DMS 273 (cell line): Measurements from ENCODE around the gene HNF4A.
"Not testable (repeated sequence)": the region's sequence is repeated elsewhere in the genome, so short reads cannot be mapped to it uniquely, and the experiment has no call there.

Source experiments
- DNase-seq: peaks from one replicate; lab custom pipeline; 2025; ENCODE audit not compliant: unreplicated experiment; lab: John Stamatoyannopoulos, UW

Gene HNF4A

DNA sequence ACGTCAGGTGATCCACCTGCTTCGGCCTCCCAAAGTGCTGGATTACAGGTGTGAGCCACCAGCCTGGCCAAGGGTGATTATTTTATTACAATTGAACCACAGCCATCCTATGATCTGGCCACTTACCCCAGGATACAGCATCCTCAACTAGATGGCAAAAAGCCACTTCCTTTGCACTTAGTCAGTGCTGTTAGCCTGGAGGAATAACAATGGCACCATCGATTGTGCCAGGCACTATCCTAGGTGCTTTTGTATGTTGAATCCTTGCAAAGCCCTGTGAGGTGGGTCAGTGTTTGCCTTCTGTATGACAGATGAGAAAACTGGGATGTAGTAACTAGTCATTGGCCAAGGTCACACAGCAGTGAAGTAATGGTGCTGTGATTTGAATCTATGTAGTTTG is 109.0 kb downstream of the HNF4A start:
- no peak for DNase-seq

DNA sequence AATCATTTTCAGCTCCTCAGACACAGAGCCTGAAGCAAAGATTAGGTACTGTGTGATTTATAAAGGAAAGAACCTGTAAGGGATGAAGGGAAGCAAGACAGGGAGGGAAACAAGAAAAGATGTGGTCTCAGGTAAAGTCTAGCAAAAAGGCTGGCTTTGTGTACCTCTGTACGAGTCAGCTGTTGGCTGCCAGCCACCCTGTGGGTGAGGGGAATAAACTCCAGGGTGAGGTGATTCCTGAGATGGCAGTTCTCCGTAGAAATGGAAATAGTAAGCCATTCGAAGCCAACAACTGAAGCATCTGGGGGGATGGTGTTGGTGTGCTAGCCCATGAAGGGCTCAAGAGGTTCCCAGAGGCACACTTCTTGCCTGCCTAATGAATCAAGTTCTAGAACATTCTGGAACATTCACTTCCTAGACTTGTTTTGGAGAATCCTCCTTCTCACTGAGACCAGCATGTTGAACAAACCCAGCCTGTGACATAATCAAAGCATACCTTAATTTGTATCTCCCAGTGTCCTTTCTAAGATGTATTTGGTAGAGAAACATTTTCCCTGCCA is 109.6 kb downstream of the HNF4A start:
- DNase-seq: no peak

DNA sequence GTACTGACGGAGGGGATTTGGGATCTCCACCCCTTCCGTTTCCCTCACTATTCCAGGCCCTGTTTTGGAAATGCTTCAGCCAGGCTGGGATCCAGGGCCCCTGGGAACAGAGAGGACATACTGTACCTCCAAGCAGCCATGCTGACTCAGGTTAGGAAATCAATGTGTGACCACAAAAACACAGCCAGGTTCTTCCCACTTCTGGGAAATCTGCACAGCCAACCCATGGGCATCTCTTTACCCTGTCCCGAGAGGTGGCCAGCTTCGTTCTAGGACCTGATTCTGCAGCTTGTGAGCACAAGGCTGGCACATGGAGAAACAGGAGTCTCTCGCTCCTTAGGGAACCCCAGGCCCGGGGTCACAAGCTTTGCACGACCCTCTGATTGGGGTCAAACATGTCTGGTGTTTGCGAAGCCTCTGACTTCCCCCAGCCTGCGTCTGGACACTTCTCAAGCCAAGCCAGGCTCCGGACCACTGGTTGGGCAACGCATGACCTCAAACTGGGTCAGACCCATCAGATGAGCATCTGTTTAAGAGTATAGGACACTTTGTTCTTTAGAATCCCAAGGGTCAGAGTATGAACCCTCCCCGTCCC is 111.9 kb downstream of the HNF4A start:
- peak; percentile 15 for DNase-seq

DNA sequence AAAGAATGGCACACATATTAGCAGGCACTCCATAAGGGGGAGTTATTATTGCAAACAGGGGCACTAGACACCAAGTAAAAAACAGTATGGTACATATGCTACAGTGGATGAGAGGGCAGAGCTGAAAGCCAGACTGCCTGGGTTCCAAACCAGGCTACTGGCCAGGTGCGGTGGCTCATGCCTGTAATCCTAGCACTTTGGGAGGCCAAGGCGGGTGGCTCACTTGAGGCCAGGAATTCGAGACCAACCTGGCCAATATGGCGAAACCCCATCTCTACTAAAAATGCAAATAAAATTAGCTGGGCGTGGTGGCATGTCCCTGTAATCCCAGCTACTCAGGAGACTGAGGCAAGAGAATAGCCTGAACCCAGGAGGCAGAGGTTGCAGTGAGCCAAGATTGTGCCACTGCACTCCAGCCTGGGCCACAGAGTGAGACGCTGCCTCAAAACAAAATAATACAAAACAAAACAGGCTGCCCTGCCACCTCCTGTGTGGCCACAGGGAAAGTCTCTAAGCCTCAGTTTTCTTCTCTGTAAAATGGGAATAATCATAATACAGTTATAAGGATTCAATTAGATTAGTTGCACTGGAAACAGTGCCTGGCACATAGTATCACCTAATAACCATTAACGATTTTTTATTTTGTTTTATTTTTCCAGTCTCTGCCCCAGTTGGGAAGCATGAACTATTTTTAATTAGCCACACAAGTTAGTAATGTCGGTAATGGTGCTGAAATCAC is 112.7 kb downstream of the HNF4A start:
- no peak for DNase-seq

DNA sequence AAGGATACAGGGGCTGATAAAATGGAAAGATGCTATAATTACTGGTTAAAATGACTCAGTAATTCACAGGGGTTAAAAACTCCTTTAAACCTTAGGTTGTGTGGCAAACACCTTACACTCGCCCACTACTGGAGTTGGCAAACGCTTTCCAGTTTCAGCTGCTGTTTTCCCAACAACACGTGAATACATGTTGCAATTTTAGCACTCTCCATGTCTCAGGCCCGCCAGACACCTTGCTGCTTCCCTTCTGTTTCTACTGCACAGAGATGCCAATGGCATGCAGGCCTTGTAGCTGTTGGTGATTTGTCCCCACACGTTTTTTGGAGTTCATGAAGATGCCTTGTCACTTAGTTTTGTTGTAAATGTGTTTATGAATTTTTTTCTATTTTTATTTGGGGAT is 114.8 kb downstream of the HNF4A start:
- no peak for DNase-seq

DNA sequence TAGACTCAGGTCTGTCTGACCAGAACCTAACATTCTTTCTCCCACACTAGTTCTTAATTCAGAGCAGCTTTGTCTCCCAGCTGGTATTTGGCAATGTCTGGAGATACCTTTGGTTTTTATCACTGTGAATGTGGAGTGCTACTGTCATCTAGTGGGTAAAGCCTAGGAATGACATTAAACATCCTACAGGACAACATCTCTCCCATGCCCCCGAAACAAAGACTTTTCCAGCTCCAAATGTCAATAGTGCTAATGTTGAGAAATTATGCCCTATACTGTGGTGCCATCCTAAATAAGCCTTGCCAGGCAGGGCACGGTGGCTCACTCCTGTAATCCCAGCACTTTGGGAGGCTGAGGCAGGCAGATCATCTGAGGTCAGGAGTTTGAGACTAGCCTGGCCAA is 116.0 kb downstream of the HNF4A start:
- DNase-seq: peak; percentile 45

DNA sequence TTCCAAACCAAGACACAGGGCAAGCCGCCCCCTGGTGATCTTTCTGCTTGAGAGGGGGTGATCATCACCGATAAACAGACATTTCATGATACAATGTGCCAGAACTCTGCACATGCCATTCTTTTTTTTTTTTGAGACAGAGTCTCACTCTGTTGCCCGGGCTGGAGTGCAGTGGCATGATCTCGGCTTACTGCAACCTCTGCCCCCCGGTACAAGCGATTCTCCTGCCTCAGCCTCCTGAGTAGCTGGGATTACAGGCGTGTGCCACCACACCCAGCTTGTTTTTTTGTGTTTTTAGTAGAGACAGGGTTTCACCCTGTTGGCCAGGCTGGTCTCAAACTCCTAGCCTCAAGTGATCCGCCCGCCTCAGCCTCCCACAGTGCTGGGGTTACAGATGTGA is 116.8 kb downstream of the HNF4A start:
- not testable (repeated sequence) for DNase-seq

DNA sequence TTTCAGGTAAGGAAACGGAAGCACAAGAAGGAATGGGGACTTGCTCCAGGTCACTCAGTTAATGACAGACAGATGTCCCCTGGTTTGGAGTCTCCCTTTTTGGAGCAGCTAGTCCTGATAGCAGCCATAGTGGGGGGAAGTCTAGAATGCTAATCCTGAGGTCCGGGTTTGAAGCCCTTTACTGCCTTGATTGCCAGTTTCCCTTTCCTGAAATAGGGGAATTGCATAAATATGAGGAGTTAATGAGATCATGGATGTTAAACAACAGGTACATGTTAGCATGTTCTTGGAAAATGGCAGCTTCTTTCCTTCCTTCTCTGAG is 119.8 kb downstream of the HNF4A start:
- DNase-seq: no peak

DNA sequence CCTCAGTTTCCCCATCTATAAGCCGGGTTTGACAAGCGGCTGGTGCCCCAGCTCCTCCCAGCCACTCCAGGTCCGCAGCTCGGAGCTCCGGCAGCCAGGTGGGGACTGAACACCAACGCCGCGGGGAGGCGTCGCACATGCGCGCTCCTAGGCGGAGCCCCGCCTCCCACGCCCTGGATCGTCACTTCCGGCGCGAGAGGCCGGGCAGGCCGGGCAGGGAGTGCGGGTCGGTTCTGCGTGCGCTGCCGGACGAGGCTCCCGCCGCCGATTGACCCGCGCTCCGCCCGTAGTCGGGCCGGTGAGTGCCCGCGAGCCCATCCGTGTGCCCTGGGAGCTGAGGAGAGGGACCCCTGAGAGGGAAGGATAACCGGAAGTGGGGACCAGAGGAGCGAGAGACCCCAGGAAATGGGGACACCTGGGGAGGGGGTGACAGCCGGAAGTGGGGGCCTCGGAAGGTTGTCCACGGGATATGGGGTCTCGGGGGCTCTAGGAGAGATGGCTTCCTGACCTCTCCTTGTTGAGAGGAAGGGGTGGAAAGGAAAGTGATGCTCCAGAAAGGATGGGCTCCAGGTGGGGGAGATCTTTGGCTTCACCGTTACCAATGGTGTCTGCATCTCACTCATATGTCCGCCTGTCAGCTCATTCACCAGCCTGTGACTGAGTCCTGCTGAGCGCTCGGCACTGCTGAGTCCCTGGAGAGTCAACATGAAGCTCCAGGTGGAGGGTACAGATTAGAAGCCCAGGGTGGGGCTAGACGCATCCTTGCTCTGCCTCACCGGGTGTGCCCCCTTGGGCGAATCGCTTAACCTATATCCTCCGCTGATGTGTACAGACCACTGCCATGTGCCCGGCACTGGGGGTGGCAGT is 120.4 kb downstream of the HNF4A start, which contains the start of gene TTPAL:
Gene TTPAL, plus strand, starts transcription at position 181 of the 867 bp plus-strand sequence. CDS start 4,126 bp downstream, outside the sequence.
- peak; percentile 97 for DNase-seq

DNA sequence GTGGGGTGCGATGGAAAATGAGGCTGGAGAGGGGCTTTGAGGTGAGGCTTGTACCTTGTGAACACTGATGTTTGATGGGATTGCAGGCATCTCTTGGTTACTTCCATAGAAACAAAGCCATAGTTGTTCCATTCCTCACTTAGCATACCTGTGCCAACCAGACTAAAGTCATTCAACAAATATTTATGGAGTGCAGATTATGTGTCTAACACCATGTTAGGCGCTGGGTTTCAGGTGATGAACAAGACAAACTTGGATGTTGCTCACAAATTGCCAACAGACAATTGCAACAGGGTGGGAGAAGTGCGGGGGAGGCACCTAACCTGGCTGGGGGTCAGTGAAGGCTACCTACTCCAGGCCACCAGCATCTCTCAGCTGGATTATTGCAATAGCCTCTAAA is 121.7 kb downstream of the HNF4A start:
- no peak for DNase-seq

DNA sequence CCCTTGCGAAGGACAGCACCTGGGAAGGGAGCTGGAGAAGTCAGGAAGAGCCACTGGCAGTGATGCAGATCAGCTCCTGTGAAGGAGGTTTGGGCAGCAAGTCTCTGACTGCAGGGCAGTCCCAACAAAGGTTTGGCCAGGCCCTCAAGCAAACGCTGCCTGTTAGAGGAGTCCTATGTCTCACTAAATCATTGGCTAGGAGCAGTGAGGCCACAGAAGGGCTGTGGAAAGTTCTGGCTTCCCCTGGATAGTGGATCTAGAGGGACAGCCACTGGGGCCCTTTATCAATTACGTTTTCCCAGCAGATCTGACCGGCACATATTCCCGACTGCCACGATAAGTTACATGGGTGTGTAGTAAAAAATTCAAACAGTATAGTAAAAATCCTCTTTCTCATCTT is 122.7 kb downstream of the HNF4A start:
- no peak for DNase-seq

DNA sequence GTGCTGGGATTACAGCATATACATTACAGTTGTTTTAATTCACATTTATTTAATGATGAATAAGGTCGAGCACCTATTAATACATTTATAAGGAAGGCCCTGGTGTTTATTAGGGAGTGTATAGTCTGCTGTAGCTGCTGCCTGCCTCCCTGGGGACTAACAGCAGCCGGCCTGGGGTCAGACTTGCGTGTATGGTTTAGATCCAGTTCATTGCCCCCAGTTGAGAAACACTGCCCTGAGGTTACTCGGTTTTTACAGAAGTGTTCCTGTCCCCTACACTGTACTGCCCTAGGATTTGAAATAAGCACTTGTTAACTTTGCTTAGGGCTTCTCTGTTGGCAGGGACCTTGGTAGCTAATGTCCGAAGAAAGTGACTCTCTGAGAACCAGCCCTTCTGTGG is 124.1 kb downstream of the HNF4A start:
- DNase-seq: no peak

DNA sequence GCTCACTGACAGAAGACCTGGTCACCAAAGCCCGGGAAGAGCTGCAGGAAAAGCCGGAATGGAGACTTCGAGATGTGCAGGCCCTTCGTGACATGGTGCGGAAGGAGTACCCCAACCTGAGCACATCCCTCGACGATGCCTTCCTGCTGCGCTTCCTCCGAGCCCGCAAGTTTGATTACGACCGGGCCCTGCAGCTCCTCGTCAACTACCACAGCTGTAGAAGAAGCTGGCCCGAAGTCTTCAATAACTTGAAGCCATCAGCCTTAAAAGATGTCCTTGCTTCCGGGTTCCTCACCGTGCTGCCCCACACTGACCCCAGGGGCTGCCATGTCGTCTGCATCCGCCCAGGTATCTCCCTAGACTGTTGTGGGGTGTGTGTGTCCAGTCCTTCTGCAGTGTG is 124.6 kb downstream of the HNF4A start:
- DNase-seq: no peak

DNA sequence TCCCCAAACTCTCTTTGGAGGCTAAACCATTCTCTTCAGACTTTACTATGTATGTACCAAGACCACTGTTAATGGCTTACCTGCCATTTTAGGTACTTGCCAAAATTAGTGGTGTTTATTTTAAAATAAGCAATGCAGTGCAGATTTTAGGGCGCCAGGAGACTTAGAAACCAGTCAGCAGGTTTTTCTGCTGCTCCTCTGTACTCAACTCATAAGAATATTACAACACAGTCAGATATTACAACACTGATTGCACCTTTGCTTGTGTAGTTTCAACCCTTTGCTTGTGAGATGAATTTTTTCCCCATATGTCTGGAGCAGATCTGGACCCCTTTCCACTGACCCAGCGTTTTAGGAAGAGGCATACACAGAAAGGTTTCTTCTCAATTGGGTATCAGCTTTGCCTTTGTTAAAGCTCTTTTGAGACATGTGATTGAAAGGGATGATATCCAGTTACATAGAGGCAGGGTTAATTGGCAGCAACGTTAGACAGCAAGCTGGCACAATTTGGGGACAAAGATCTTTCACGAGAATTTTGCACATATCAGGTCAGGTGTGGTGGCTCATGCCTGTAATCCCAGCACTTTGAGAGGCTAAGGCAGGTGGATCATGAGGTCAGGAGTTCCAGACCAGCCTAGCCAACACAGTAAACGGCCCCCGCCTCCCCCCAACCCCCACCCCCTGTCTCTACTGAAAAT is 126.4 kb downstream of the HNF4A start:
- DNase-seq: no peak

DNA sequence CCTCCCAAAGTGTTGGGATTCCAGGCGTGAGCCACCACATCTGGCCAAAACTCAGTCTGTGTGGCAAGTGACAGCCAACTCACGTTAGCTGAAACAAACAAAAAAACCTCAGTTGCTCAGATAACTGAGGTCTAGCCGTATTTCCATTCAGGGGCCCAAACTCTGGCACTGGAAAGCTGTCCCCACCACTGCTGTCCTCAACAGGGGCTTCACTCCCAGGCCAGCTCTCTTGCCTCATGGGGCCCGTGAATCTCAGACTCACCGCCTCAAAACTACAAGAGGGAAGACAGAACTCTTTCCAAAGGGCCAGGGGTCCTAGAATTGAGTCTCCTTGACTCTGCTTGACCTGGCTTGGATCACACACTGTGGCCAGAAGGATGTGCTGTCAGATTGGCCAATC is 127.6 kb downstream of the HNF4A start:
- no peak for DNase-seq
